GM23338 (cell line): ENCODE measurements around the gene CSTF3. TPM values are rescaled to one million over a fixed set of nuclear protein-coding genes. Genes with fewer than 3 reads are reported as not detected.

Experiments used
- ATAC-seq: fragments of 200-7000 bp; cut with Tn5 transposase; 3 replicates; pipeline ENCODE4 v1.9.1; 2020
- DNase-seq: peaks from one replicate; pipeline ENCODE4 v3.0.0-alpha.2; 2015; ENCODE audit warnings: low spot score
- H2AFZ ChIP-seq: fragments of 200-600 bp; sonication (generic); 2 replicates; pipeline ENCODE4 v1.8.0; 2016; ENCODE audit warnings: antibody characterized with exemption, mild to moderate bottlenecking, moderate library complexity
- H3F3A ChIP-seq: fragments of 200-600 bp; sonication (generic); replicated peaks from 2 replicates; pipeline ENCODE4 v1.8.0; 2017; ENCODE audit warnings: antibody characterized with exemption, mixed run types, low read depth
- H3K27ac ChIP-seq: fragments of 200-600 bp; sonication (generic); 2 replicates; pipeline ENCODE4 v1.6.1; 2016; ENCODE audit warnings: low read depth
- H3K27me3 ChIP-seq: fragments of 200-600 bp; sonication (generic); 2 replicates; pipeline ENCODE4 v1.8.0; 2016; ENCODE audit warnings: mild to moderate bottlenecking, mixed run types, moderate library complexity; ENCODE audit not compliant: insufficient read depth
- H3K36me3 ChIP-seq: fragments of 200-600 bp; sonication (generic); 2 replicates; pipeline ENCODE4 v1.8.0; 2016; ENCODE audit warnings: mild to moderate bottlenecking; ENCODE audit not compliant: insufficient read depth
- H3K4me1 ChIP-seq: fragments of 200-600 bp; sonication (generic); 2 replicates; pipeline ENCODE4 v1.8.0; 2016; ENCODE audit warnings: mild to moderate bottlenecking, moderate library complexity; ENCODE audit not compliant: insufficient read depth
- H3K4me2 ChIP-seq: fragments of 200-600 bp; sonication (generic); 2 replicates; pipeline ENCODE4 v1.7.1; 2017; ENCODE audit warnings: mixed run types
- H3K4me3 ChIP-seq: fragments of 200-600 bp; sonication (generic); 2 replicates; pipeline ENCODE4 v1.6.1; 2016; ENCODE audit warnings: mixed run types
- H3K79me2 ChIP-seq: fragments of 200-600 bp; sonication (generic); replicated peaks from 2 replicates; pipeline ENCODE4 v1.8.0; 2017; ENCODE audit warnings: mild to moderate bottlenecking; ENCODE audit not compliant: insufficient read depth
- H3K9me2 ChIP-seq: fragments of 200-600 bp; sonication (generic); 2 replicates; pipeline ENCODE4 v1.8.0; 2017; ENCODE audit not compliant: insufficient read depth
- H4K20me1 ChIP-seq: fragments of 200-600 bp; sonication (generic); replicated peaks from 2 replicates; pipeline ENCODE4 v1.8.0; 2017; ENCODE audit warnings: mild to moderate bottlenecking; ENCODE audit not compliant: insufficient read depth
- H3K27ac Mint-ChIP-seq: 2 replicates; pipeline ENCODE4 v1.8.0; 2020; ENCODE audit warnings: inconsistent platforms, mild to moderate bottlenecking, moderate library complexity, mixed read lengths
- H3K27me3 Mint-ChIP-seq: 3 replicates; pipeline ENCODE4 v1.8.0; 2022; ENCODE audit warnings: low read depth, mild to moderate bottlenecking, moderate library complexity, mixed read lengths, inconsistent platforms; ENCODE audit not compliant: insufficient read depth, poor library complexity
- H3K36me3 Mint-ChIP-seq: 3 replicates; pipeline ENCODE4 v1.8.0; 2021; ENCODE audit warnings: low read depth, mild to moderate bottlenecking, inconsistent platforms, moderate library complexity, mixed read lengths
- H3K4me1 Mint-ChIP-seq: 3 replicates; pipeline ENCODE4 v1.8.0; 2020; ENCODE audit warnings: mild to moderate bottlenecking, inconsistent platforms, mixed read lengths
- H3K4me3 Mint-ChIP-seq: 3 replicates; pipeline ENCODE4 v1.8.0; 2021; ENCODE audit warnings: moderate library complexity, mild to moderate bottlenecking, inconsistent platforms, mixed read lengths
- H3K9me3 Mint-ChIP-seq: 3 replicates; pipeline ENCODE4 v1.8.0; 2020; ENCODE audit warnings: moderate library complexity, mild to moderate bottlenecking, inconsistent platforms, mixed read lengths
- CREB1 ChIP-seq: fragments of 250-450 bp; sonication (Bioruptor Pico); IDR thresholded peaks from 2 replicates; pipeline ENCODE4 v1.5.0; 2020; ENCODE audit warnings: low read depth, mild to moderate bottlenecking, moderate library complexity
- CTCF ChIP-seq, 2 experiments: fragments of 200-600 bp in 1 of 2; sonication (generic) in 1 of 2; conservative IDR thresholded peaks; 2 replicates each; pipeline versions ENCODE4 v1.5.1 to v1.6.1; 2016 to 2017; ENCODE audit warnings: antibody characterized with exemption in 2 of 2, low read depth in 2 of 2, mild to moderate bottlenecking in 2 of 2, moderate library complexity in 1 of 2
- ETS1 ChIP-seq: IDR thresholded peaks from 2 replicates; pipeline ENCODE4 v1.6.1; 2016; ENCODE audit warnings: antibody characterized with exemption
- EZH2 ChIP-seq: fragments of 200-600 bp; sonication (generic); IDR thresholded peaks from one replicate; pipeline ENCODE4 v1.8.0; 2017; ENCODE audit warnings: antibody characterized with exemption, mild to moderate bottlenecking, low read depth; ENCODE audit not compliant: unreplicated experiment
- EZH2phosphoT487 ChIP-seq: fragments of 200-600 bp; sonication (generic); IDR thresholded peaks from one replicate; pipeline ENCODE4 v1.8.1; 2018; ENCODE audit warnings: antibody characterized with exemption; ENCODE audit not compliant: unreplicated experiment
- JUNB ChIP-seq: IDR thresholded peaks from one replicate; pipeline ENCODE4 v1.6.1; 2016; ENCODE audit warnings: antibody characterized with exemption; ENCODE audit not compliant: unreplicated experiment
- NANOG ChIP-seq: IDR thresholded peaks from 2 replicates; pipeline ENCODE4 v1.6.1; 2016; ENCODE audit warnings: antibody characterized with exemption, borderline replicate concordance
- POLR2AphosphoS5 ChIP-seq: IDR thresholded peaks from 2 replicates; pipeline ENCODE4 v1.6.1; 2016; ENCODE audit warnings: antibody characterized with exemption, low read depth
- STAT1 ChIP-seq: IDR thresholded peaks from one replicate; pipeline ENCODE4 v1.6.1; 2016; ENCODE audit warnings: antibody characterized with exemption; ENCODE audit not compliant: unreplicated experiment
- ZNF114 ChIP-seq: fragments of 250-450 bp; sonication (Bioruptor Pico); IDR thresholded peaks from 2 replicates; pipeline ENCODE4 v1.5.0; 2020; ENCODE audit warnings: mild to moderate bottlenecking, moderate library complexity
- ZNF331 ChIP-seq: fragments of 250-450 bp; sonication (Bioruptor Pico); IDR thresholded peaks from 2 replicates; pipeline ENCODE4 v1.5.0; 2020; ENCODE audit warnings: low read depth, mild to moderate bottlenecking, moderate library complexity
- polyA plus RNA-seq: library from polyadenylated mRNA; unstranded; fragments of >200 nt; fragmentation: Nextera tagmentation; extraction: Ambion mirVana; gene quantifications from 2 replicates; pipeline ENCODE4 v1.2.1, GENCODE V29; 2016
- total RNA-seq: library from RNA; depleted of rRNA; stranded (reverse); fragments of >200 nt; shearing (Covaris generic); gene quantifications from 2 replicates; pipeline ENCODE4 v1.2.3, GENCODE V29; 2014
- TF ChIP-seq, protein P1 (sequence below): IDR thresholded peaks from one replicate; pipeline ENCODE4 v1.6.1; 2018; ENCODE audit warnings: antibody characterized with exemption; ENCODE audit not compliant: unreplicated experiment

CSTF3 gene
- total and polyA plus RNA-seq, 2 experiments from 2014 or later, result 83.2 to 158 TPM

GRCh38 chr11:33160587-33160986 lies 693 bp downstream of the CSTF3 start:
- no peaks in the 10 kb centered on the region for H3K27me3 ChIP-seq
- peaks cover 47% of the 10 kb centered on the region for H3K36me3 Mint-ChIP-seq
- peaks cover 31% of the 10 kb centered on the region for H3K4me1 Mint-ChIP-seq
- no peak for DNase-seq
- no peak for TF ChIP-seq CTCF (conservative IDR thresholded peaks at IDR 0.05; ENCODE audit: low read depth in 2 of 2)
- TF ChIP-seq, protein P1, sequence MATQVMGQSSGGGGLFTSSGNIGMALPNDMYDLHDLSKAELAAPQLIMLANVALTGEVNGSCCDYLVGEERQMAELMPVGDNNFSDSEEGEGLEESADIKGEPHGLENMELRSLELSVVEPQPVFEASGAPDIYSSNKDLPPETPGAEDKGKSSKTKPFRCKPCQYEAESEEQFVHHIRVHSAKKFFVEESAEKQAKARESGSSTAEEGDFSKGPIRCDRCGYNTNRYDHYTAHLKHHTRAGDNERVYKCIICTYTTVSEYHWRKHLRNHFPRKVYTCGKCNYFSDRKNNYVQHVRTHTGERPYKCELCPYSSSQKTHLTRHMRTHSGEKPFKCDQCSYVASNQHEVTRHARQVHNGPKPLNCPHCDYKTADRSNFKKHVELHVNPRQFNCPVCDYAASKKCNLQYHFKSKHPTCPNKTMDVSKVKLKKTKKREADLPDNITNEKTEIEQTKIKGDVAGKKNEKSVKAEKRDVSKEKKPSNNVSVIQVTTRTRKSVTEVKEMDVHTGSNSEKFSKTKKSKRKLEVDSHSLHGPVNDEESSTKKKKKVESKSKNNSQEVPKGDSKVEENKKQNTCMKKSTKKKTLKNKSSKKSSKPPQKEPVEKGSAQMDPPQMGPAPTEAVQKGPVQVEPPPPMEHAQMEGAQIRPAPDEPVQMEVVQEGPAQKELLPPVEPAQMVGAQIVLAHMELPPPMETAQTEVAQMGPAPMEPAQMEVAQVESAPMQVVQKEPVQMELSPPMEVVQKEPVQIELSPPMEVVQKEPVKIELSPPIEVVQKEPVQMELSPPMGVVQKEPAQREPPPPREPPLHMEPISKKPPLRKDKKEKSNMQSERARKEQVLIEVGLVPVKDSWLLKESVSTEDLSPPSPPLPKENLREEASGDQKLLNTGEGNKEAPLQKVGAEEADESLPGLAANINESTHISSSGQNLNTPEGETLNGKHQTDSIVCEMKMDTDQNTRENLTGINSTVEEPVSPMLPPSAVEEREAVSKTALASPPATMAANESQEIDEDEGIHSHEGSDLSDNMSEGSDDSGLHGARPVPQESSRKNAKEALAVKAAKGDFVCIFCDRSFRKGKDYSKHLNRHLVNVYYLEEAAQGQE, result no peak
- no peak for TF ChIP-seq EZH2phosphoT487
- TF ChIP-seq STAT1, result no peak
- TF ChIP-seq CREB1 (CRISPR knock-in tag), result no peak
- no peak for TF ChIP-seq ZNF114 (CRISPR knock-in tag)
- TF ChIP-seq ZNF331, result no peak
- TF ChIP-seq ETS1, result no peak
- TF ChIP-seq NANOG, result no peak
- no peaks in the 10 kb centered on the region for H3K36me3 ChIP-seq
- peak overlapping the region; percentile 88 for H3K4me3 ChIP-seq
- peak overlapping the region; percentile 99 for H3K27ac Mint-ChIP-seq
- H2AFZ ChIP-seq, result no peak overlapping the region
- H3K4me2 ChIP-seq, result peak overlapping the region; percentile 86
- H3K27ac ChIP-seq, result peak overlapping the region; percentile 82
- peak overlapping the region; percentile 97 for H3K4me3 Mint-ChIP-seq
- H3K79me2 ChIP-seq, result peaks cover 70% of the 10 kb centered on the region
- peaks cover 8% of the 10 kb centered on the region for H3K27me3 Mint-ChIP-seq
- H3F3A ChIP-seq, result no peaks in the 10 kb centered on the region
- peaks cover 37% of the 10 kb centered on the region for H4K20me1 ChIP-seq
- H3K9me2 ChIP-seq, result no peaks in the 10 kb centered on the region
- no peak for ATAC-seq
- peaks cover 9% of the 10 kb centered on the region; the same call in 2 of the 3 replicates for H3K9me3 Mint-ChIP-seq
- H3K4me1 ChIP-seq, result peaks cover 28% of the 10 kb centered on the region

GRCh38 chr11:33160136-33160535 lies 1.1 kb downstream of the CSTF3 start:
- Histone ChIP-seq H3K4me3 (peak overlapping the region; percentile 88), H4K20me1 (peaks cover 42% of the 10 kb centered on the region), H3K4me1 (peaks cover 28% of the 10 kb centered on the region), H3K79me2 (peaks cover 75% of the 10 kb centered on the region), H3K36me3 (no peaks in the 10 kb centered on the region), H3K4me2 (peak overlapping the region; percentile 86), H2AFZ (no peak overlapping the region), H3K27ac (peak overlapping the region; percentile 82), H3F3A (no peaks in the 10 kb centered on the region), H3K27me3 (no peaks in the 10 kb centered on the region), H3K9me2 (no peaks in the 10 kb centered on the region)
- TF ChIP-seq STAT1 (no peak), ZNF331 (no peak), CTCF (conservative IDR thresholded peaks at IDR 0.05; ENCODE audit: low read depth in 2 of 2) (no peak), EZH2 (no peak), POLR2AphosphoS5 (no peak), ETS1 (no peak), CREB1 (CRISPR knock-in tag) (no peak), JUNB (no peak)
- H3K4me1 Mint-ChIP-seq, result peaks cover 33% of the 10 kb centered on the region
- peak overlapping the region; percentile 99 for H3K27ac Mint-ChIP-seq
- DNase-seq (peak; percentile 54), ATAC-seq (no peak)
- H3K27me3 Mint-ChIP-seq, result peaks cover 8% of the 10 kb centered on the region
- H3K36me3 Mint-ChIP-seq, result peaks cover 51% of the 10 kb centered on the region
- peak overlapping the region; percentile 97 for H3K4me3 Mint-ChIP-seq
- H3K9me3 Mint-ChIP-seq, result peaks cover 9% of the 10 kb centered on the region; the same call in 2 of the 3 replicates
